Measurements from ENCODE around the gene P4HTM.

P4HTM gene

GRCh38 chr3:49023775-49024174 is 33.7 kb downstream of the P4HTM start:
- no peak for DNase-seq (ENCODE audit: low spot score)

- no peak for DNase-seq (ENCODE audit: low spot score)
Observed at GRCh38 chr3:49024449-49024848, 34.4 kb downstream of the P4HTM start.

GRCh38 chr3:49025005-49025792 is 35.2 kb downstream of the P4HTM start:
- no peak for DNase-seq (ENCODE audit: low spot score)

GRCh38 chr3:49025793-49026520 is 35.9 kb downstream of the P4HTM start:
- no peak for DNase-seq (ENCODE audit: low spot score)

GRCh38 chr3:49026536-49026935 is 36.5 kb downstream of the P4HTM start:
- no peak for DNase-seq (ENCODE audit: low spot score)

- no peak for DNase-seq (ENCODE audit: low spot score)
Observed at GRCh38 chr3:49027634-49028033, 37.6 kb downstream of the P4HTM start.

GRCh38 chr3:49028298-49028672 is 38.2 kb downstream of the P4HTM start:
- no peak for DNase-seq (ENCODE audit: low spot score)

GRCh38 chr3:49028673-49029562 is 38.9 kb downstream of the P4HTM start, which contains the start of gene IMPDH2:
Gene IMPDH2 (minus strand): TSS chr3:49029398. CDS start chr3:49029350, 48 bp downstream.
- peak; percentile 92 for DNase-seq (ENCODE audit: low spot score)

- DNase-seq (ENCODE audit: low spot score) = no peak
Observed at GRCh38 chr3:49029563-49029884, 39.5 kb downstream of the P4HTM start.

GRCh38 chr3:49030321-49030720 is 40.3 kb downstream of the P4HTM start:
- DNase-seq (ENCODE audit: low spot score) = no peak

GRCh38 chr3:49032646-49033304 is 42.7 kb downstream of the P4HTM start:
- DNase-seq (ENCODE audit: low spot score) = no peak

- DNase-seq (ENCODE audit: low spot score) = no peak
Observed at GRCh38 chr3:49034650-49035049, 44.6 kb downstream of the P4HTM start.

- no peak for DNase-seq (ENCODE audit: low spot score)
Observed at GRCh38 chr3:49035281-49035680, 45.2 kb downstream of the P4HTM start.

GRCh38 chr3:49053543-49053942 is 63.5 kb downstream of the P4HTM start:
- no peak for DNase-seq (ENCODE audit: low spot score)

- no peak for DNase-seq (ENCODE audit: low spot score)
Observed at GRCh38 chr3:49054344-49054862, 64.4 kb downstream of the P4HTM start.
